ENCODE results near the gene HCN3. TPM values are rescaled to one million over a fixed set of nuclear protein-coding genes. Genes with fewer than 3 reads are reported as not detected.

HCN3 gene
- total RNA-seq, 1 experiment from 2014 or later: 5.4 TPM

GRCh38 chr1:155266553-155266952 lies 10.7 kb upstream of the HCN3 start:
- Histone ChIP-seq H3K27me3 (ENCODE audit: insufficient read depth, low read length) (no peaks in the 10 kb centered on the region), H4K5ac (ENCODE audit: insufficient read length, low read depth, low read length) (no peak overlapping the region), H2BK5ac (ENCODE audit: insufficient read length, low read length) (no peak overlapping the region), H4K8ac (replicated peaks; ENCODE audit: insufficient read length, low read depth, low read length) (no peak overlapping the region), H3K18ac (ENCODE audit: insufficient read length, low read depth, low read length) (no peak overlapping the region), H3K56ac (ENCODE audit: insufficient read length, low read depth, low read length) (no peak overlapping the region), H3T11ph (ENCODE audit: low read length) (no peak overlapping the region), H3K4me2 (ENCODE audit: insufficient read depth, insufficient read length, low read length) (no peak overlapping the region), H3K14ac (ENCODE audit: insufficient read depth, low read length) (no peak overlapping the region), H3K23ac (ENCODE audit: insufficient read length, low read depth, low read length) (no peak overlapping the region), H3K9me3 (ENCODE audit: control insufficient read depth, low read depth, low read length) (no peaks in the 10 kb centered on the region), H3K79me2 (ENCODE audit: insufficient read depth, low read length) (0 out of 2 replicates have a peak, but pooled peaks cover 2% of the 10 kb centered on the region), H3K79me1 (ENCODE audit: insufficient read depth, low read depth, low read length, poor library complexity, severe bottlenecking) (no peaks in the 10 kb centered on the region), H2BK15ac (ENCODE audit: low read depth, low read length) (no peak overlapping the region), H2AFZ (ENCODE audit: low read length) (no peak overlapping the region), H3K9ac (ENCODE audit: extremely low read depth, insufficient read length, low read length) (no peak overlapping the region), H2BK12ac (ENCODE audit: insufficient read length, low read depth, low read length) (no peak overlapping the region), H3K27ac (ENCODE audit: insufficient read length, low read depth, low read length) (no peak overlapping the region), H2BK120ac (ENCODE audit: low read depth, low read length, poor library complexity, severe bottlenecking) (no peak overlapping the region), H3K4me1 (ENCODE audit: insufficient read depth, low read length) (no peaks in the 10 kb centered on the region), H2AK5ac (ENCODE audit: insufficient read length, low read length) (no peak overlapping the region), H4K91ac (ENCODE audit: insufficient read length, low read depth, low read length) (no peak overlapping the region), H3K4ac (ENCODE audit: low read depth, low read length) (no peak overlapping the region), H2BK20ac (ENCODE audit: low read depth, low read length, poor library complexity, severe bottlenecking) (no peak overlapping the region), H4K20me1 (ENCODE audit: control insufficient read depth, insufficient read depth, insufficient read length) (no peaks in the 10 kb centered on the region), H3K23me2 (ENCODE audit: insufficient read length, low read depth, low read length, poor library complexity, severe bottlenecking) (peaks cover 5% of the 10 kb centered on the region)
- Mint-ChIP-seq H3K9me3 (no peaks in the 10 kb centered on the region), H3K36me3 (ENCODE audit: insufficient read depth in 1 of 3, low read depth in 3 of 3) (peaks cover 67 to 88% (median 88%) of the 10 kb centered on the region in 3 experiments; a peak in 6 of 7 replicates), H3K4me3 (no peak overlapping the region), H3K27me3 (ENCODE audit: low read depth) (peaks cover 2% of the 10 kb centered on the region; the same call in 1 of the 2 replicates), H3K27ac (no peak overlapping the region), H3K4me1 (peaks cover 8 to 9% of the 10 kb centered on the region in 2 experiments)
- WGBS (ENCODE audit: extremely low coverage, insufficient read length, low lambda C conversion rate): no CpG with 5 or more reads among the region's 6 CpGs
- DNase-seq: no peak
- TF ChIP-seq, protein P1, sequence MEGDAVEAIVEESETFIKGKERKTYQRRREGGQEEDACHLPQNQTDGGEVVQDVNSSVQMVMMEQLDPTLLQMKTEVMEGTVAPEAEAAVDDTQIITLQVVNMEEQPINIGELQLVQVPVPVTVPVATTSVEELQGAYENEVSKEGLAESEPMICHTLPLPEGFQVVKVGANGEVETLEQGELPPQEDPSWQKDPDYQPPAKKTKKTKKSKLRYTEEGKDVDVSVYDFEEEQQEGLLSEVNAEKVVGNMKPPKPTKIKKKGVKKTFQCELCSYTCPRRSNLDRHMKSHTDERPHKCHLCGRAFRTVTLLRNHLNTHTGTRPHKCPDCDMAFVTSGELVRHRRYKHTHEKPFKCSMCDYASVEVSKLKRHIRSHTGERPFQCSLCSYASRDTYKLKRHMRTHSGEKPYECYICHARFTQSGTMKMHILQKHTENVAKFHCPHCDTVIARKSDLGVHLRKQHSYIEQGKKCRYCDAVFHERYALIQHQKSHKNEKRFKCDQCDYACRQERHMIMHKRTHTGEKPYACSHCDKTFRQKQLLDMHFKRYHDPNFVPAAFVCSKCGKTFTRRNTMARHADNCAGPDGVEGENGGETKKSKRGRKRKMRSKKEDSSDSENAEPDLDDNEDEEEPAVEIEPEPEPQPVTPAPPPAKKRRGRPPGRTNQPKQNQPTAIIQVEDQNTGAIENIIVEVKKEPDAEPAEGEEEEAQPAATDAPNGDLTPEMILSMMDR (conservative IDR thresholded peaks at IDR 0.05): no peak

Measured in H9 (cell line).